Measurements from ENCODE around the gene COL26A1.

DNA sequence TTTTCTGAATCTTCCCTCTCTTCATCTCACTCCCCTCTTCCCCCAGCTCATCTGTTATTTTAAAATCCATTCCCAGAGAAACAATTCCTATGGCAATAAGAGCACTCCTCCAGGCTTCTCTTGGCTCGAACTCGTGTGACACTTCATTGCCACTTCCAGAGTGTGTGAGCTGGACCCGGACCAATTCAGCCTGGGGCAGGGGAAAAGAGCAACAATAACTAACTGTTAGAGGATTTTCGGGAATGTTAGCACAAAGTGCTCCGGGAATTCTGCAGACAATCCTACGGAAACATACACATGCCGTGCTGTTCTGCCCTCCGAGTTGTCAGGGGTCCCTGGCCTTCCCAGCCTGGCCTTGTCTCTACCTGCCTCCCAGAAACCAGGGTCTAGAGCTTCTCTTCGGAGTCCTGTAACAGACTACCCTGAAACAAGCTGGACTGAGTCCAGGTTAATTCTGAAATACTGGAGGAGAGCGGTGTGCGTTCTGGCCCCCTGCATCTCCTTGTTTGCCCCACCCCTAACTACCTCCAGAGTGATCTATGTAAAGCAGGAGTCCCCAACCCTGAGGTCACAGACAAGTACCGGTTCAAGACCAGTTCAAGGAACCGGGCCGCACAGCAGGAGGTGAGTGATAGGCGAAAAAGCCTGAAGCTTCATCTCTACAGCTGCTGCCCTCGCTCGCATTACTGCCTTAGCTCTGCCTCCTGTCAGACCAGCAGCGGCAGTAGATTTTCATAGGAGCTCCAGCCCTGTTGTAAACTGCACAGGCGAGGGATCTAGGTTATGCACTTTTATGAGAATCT lies 11.3 kb downstream of the COL26A1 start:
- TF ChIP-seq, protein P1, sequence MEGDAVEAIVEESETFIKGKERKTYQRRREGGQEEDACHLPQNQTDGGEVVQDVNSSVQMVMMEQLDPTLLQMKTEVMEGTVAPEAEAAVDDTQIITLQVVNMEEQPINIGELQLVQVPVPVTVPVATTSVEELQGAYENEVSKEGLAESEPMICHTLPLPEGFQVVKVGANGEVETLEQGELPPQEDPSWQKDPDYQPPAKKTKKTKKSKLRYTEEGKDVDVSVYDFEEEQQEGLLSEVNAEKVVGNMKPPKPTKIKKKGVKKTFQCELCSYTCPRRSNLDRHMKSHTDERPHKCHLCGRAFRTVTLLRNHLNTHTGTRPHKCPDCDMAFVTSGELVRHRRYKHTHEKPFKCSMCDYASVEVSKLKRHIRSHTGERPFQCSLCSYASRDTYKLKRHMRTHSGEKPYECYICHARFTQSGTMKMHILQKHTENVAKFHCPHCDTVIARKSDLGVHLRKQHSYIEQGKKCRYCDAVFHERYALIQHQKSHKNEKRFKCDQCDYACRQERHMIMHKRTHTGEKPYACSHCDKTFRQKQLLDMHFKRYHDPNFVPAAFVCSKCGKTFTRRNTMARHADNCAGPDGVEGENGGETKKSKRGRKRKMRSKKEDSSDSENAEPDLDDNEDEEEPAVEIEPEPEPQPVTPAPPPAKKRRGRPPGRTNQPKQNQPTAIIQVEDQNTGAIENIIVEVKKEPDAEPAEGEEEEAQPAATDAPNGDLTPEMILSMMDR (conservative IDR thresholded peaks at IDR 0.05), result no peak
- TF ChIP-seq EZH2 (IDR thresholded peaks at IDR 0.05; ENCODE audit: low read depth), result no peak

All from PC-9 (cell line).